Measurements from ENCODE around the gene RNF213. TPM values are rescaled to one million over a fixed set of nuclear protein-coding genes. Genes with fewer than 3 reads are reported as not detected.

Gene RNF213
- total RNA-seq, 1 donor: 134 TPM

- Histone ChIP-seq H3K27ac (ENCODE audit: low read depth, low read length) (no peak overlapping the region), H3K4me3 (ENCODE audit: insufficient read depth, low read length) (no peak overlapping the region), H3K4me1 (ENCODE audit: insufficient read depth, low read length) (no peaks in the 10 kb centered on the region), H4K20me1 (ENCODE audit: insufficient read depth, low read length) (peaks cover 14% of the 10 kb centered on the region), H3K4me2 (ENCODE audit: insufficient read depth, low read length) (no peak overlapping the region), H3K79me2 (ENCODE audit: insufficient read depth, low read length) (no peaks in the 10 kb centered on the region), H3K9me3 (ENCODE audit: low read depth, low read length) (no peaks in the 10 kb centered on the region), H2AFZ (ENCODE audit: low read length) (no peak overlapping the region), H3K36me3 (ENCODE audit: insufficient read depth, low read length) (peaks cover 97% of the 10 kb centered on the region), H3K27me3 (ENCODE audit: insufficient read depth, low read length) (no peaks in the 10 kb centered on the region)
- DNase-seq (ENCODE audit: insufficient read length, low spot score, missing footprints): no peak
- TF ChIP-seq CTCF (IDR thresholded peaks at IDR 0.05; ENCODE audit: extremely low read depth, low read depth, low read length): no peak
Measured at GRCh38 chr17:80349151-80349651, 88.5 kb downstream of the RNF213 start.

- H3K36me3 ChIP-seq (ENCODE audit: insufficient read depth, low read length): peaks cover 97% of the 10 kb centered on the region
- no peaks in the 10 kb centered on the region for H3K9me3 ChIP-seq (ENCODE audit: low read depth, low read length)
- no peak overlapping the region for H2AFZ ChIP-seq (ENCODE audit: low read length)
- H4K20me1 ChIP-seq (ENCODE audit: insufficient read depth, low read length): peaks cover 14% of the 10 kb centered on the region
- no peak overlapping the region for H3K4me2 ChIP-seq (ENCODE audit: insufficient read depth, low read length)
- no peak for TF ChIP-seq CTCF (IDR thresholded peaks at IDR 0.05; ENCODE audit: extremely low read depth, low read depth, low read length)
- H3K79me2 ChIP-seq (ENCODE audit: insufficient read depth, low read length): no peaks in the 10 kb centered on the region
- H3K4me3 ChIP-seq (ENCODE audit: insufficient read depth, low read length): no peak overlapping the region
- no peak overlapping the region for H3K27ac ChIP-seq (ENCODE audit: low read depth, low read length)
- no peak for DNase-seq (ENCODE audit: insufficient read length, low spot score, missing footprints)
- no peaks in the 10 kb centered on the region for H3K4me1 ChIP-seq (ENCODE audit: insufficient read depth, low read length)
- H3K27me3 ChIP-seq (ENCODE audit: insufficient read depth, low read length): no peaks in the 10 kb centered on the region
Measured at GRCh38 chr17:80349751-80350150, 89.1 kb downstream of the RNF213 start.

- Histone ChIP-seq H3K4me2 (ENCODE audit: insufficient read depth, low read length) (no peak overlapping the region), H2AFZ (ENCODE audit: low read length) (no peak overlapping the region), H3K4me3 (ENCODE audit: insufficient read depth, low read length) (no peak overlapping the region), H3K27me3 (ENCODE audit: insufficient read depth, low read length) (no peaks in the 10 kb centered on the region), H3K36me3 (ENCODE audit: insufficient read depth, low read length) (peaks cover 78% of the 10 kb centered on the region), H3K79me2 (ENCODE audit: insufficient read depth, low read length) (no peaks in the 10 kb centered on the region), H3K4me1 (ENCODE audit: insufficient read depth, low read length) (no peaks in the 10 kb centered on the region), H4K20me1 (ENCODE audit: insufficient read depth, low read length) (peaks cover 9% of the 10 kb centered on the region), H3K27ac (ENCODE audit: low read depth, low read length) (no peak overlapping the region), H3K9me3 (ENCODE audit: low read depth, low read length) (no peaks in the 10 kb centered on the region)
- no peak for TF ChIP-seq CTCF (IDR thresholded peaks at IDR 0.05; ENCODE audit: extremely low read depth, low read depth, low read length)
- DNase-seq (ENCODE audit: insufficient read length, low spot score, missing footprints): peak; percentile 21
Measured at GRCh38 chr17:80352216-80352895, 91.7 kb downstream of the RNF213 start.

- Histone ChIP-seq H3K79me2 (ENCODE audit: insufficient read depth, low read length) (no peaks in the 10 kb centered on the region), H3K4me3 (ENCODE audit: insufficient read depth, low read length) (no peak overlapping the region), H3K4me1 (ENCODE audit: insufficient read depth, low read length) (no peaks in the 10 kb centered on the region), H3K4me2 (ENCODE audit: insufficient read depth, low read length) (no peak overlapping the region), H2AFZ (ENCODE audit: low read length) (no peak overlapping the region), H4K20me1 (ENCODE audit: insufficient read depth, low read length) (peaks cover 8% of the 10 kb centered on the region), H3K9me3 (ENCODE audit: low read depth, low read length) (no peaks in the 10 kb centered on the region), H3K27ac (ENCODE audit: low read depth, low read length) (no peak overlapping the region), H3K36me3 (ENCODE audit: insufficient read depth, low read length) (peaks cover 78% of the 10 kb centered on the region), H3K27me3 (ENCODE audit: insufficient read depth, low read length) (no peaks in the 10 kb centered on the region)
- no peak for TF ChIP-seq CTCF (IDR thresholded peaks at IDR 0.05; ENCODE audit: extremely low read depth, low read depth, low read length)
- DNase-seq (ENCODE audit: insufficient read length, low spot score, missing footprints): peak; percentile 42
Measured at GRCh38 chr17:80352991-80353665, 92.5 kb downstream of the RNF213 start.
